GM12864 (cell line): ENCODE results near the gene PAK1IP1.
"Not testable (repeated sequence)": the region's sequence is repeated elsewhere in the genome, so short reads cannot be mapped to it uniquely, and the experiment has no call there.

Experiments used
- DNase-seq: peaks from one replicate; pipeline ENCODE4 v3.0.0-alpha.2; 2011; ENCODE audit warnings: low read depth
- H3K4me3 ChIP-seq: 2 replicates; pipeline ENCODE4 v1.5.1; 2011; ENCODE audit warnings: mild to moderate bottlenecking, low read depth, low read length, control low read depth
- TF ChIP-seq, protein P1 (sequence below): IDR thresholded peaks from 2 replicates; pipeline ENCODE4 v1.5.1; 2011; ENCODE audit warnings: low read depth, mild to moderate bottlenecking, moderate library complexity, low read length, control low read depth, inconsistent platforms; ENCODE audit errors: missing control alignments

PAK1IP1 gene

DNA sequence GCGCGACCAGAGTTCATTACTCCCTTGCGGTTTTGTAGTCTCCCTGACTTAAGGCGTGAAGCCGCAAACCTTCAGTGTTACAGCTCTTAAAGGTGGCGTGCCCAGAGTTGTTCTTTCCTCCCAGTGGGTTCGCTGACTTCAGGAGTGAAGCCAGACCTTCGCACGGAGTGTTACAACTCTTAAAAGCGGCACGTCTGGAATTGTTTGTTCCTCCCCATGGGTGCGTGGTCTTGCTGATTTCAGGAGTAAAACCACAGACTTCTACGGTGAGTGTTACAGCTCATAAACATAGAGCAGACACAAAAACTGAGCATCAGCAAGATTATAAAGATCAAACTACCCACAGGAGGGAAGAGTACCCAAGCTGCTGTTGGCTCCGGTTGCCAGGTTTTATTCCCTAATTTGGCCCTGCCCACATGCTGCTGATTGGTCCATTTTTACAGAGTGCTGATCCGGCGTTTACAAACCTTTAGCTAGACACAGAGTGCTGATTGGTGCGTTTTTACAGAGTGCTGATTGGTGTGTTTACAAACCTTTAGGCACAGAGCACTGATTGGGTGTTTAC, 38.5 kb downstream of the PAK1IP1 start:
- no peak overlapping the region for H3K4me3 ChIP-seq
- TF ChIP-seq, protein P1, sequence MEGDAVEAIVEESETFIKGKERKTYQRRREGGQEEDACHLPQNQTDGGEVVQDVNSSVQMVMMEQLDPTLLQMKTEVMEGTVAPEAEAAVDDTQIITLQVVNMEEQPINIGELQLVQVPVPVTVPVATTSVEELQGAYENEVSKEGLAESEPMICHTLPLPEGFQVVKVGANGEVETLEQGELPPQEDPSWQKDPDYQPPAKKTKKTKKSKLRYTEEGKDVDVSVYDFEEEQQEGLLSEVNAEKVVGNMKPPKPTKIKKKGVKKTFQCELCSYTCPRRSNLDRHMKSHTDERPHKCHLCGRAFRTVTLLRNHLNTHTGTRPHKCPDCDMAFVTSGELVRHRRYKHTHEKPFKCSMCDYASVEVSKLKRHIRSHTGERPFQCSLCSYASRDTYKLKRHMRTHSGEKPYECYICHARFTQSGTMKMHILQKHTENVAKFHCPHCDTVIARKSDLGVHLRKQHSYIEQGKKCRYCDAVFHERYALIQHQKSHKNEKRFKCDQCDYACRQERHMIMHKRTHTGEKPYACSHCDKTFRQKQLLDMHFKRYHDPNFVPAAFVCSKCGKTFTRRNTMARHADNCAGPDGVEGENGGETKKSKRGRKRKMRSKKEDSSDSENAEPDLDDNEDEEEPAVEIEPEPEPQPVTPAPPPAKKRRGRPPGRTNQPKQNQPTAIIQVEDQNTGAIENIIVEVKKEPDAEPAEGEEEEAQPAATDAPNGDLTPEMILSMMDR: no peak
- DNase-seq: no peak

DNA sequence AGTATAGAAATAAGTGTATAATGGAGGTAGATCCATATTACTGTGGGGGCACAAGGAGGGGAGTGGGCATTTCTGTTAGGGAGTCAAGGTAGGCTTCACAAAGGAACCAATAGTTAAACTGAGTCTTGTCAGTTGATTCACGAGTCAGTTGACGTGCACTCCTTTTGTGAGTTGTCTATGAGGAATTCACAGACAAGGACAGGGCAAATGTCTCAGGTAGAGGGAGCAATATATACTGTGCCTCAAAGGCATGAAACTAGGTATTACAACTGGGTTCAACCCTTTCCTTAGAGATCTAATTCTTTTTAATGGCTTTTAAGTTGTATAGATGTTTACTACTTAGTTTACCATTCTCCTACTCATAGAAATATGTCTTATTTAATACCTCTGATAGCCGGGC, 39.1 kb downstream of the PAK1IP1 start:
- TF ChIP-seq, protein P1: no peak
- no peak overlapping the region for H3K4me3 ChIP-seq
- no peak for DNase-seq

DNA sequence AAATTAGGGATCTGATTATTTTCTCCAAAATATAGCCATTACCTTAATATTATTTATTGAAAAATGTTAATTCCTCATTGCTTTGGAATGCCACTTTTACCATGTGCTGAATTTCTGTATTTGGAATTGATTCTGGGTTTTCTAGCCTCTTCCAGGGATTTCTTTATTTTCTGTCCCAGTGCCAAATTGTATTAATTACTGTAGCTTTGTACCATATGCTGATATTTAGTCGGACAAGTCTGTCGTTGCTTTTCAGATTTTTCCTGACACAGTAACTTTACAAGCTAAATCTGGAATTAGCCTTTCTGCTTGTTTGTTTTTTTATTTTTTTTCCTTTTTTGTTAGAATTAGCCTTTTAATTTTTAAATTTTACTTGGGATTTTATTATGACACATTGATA, 42.0 kb downstream of the PAK1IP1 start:
- H3K4me3 ChIP-seq: no peak overlapping the region
- no peak for DNase-seq
- TF ChIP-seq, protein P1: no peak

DNA sequence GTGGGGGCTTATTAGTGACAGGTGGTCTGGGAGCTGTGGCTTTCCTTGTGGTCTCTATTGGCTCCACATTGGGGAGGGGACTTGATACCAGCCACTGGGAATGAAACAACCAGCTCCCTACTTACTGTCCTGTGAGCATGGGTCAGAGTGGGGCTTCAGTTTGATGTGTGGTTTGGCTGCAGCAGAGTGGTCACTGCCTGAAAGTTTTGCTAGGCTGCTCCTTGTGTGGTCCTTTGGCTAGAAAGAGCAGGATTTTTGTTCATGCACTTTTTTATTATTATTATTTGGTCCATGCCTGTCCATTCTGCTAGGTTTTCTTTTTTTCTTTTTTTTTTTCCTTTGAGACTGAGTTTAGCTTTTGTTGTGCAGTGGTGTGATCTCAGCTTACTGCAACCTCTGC, 45.3 kb downstream of the PAK1IP1 start:
- DNase-seq: no peak
- no peak overlapping the region for H3K4me3 ChIP-seq
- TF ChIP-seq, protein P1: no peak

DNA sequence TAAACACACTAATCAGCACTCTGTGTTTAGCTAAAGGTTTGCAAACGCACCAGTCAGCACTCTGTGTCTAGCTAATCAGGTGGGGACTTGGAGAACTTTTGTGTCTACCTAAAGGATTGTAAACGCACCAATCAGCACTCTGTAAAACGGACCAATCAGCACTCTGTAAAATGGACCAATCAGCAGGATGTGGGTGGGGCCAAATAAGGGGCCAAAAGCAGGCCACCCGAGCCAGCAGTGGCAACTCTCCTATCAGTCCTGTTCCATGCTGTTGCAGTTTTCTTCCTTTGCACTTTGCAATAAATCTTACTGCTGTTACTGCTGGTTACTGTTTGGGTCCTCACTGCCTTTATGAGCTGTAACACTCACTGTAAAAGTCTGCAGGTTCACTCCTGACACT, 46.9 kb downstream of the PAK1IP1 start:
- H3K4me3 ChIP-seq, DNase-seq: not testable (repeated sequence)

DNA sequence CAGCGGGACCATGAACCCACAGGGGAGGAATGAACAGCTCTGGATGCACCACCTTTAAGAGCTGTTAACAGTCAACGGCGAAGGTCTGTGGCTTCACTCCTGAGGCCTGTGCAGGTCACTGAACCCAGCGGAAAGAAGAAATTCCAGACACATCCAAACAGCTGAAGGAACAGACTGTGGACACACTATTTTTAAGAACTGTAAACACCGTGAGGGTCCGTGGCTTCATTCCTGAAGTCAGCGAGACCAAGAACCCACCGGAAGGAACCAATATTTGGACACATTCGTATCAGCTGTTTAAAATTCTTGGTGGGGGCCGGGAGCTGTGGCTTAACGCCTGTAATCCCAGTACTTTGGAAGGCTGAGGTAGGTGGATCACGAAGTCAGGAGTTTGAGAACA, 47.5 kb downstream of the PAK1IP1 start:
- no peak overlapping the region for H3K4me3 ChIP-seq
- TF ChIP-seq, protein P1: no peak
- no peak for DNase-seq

DNA sequence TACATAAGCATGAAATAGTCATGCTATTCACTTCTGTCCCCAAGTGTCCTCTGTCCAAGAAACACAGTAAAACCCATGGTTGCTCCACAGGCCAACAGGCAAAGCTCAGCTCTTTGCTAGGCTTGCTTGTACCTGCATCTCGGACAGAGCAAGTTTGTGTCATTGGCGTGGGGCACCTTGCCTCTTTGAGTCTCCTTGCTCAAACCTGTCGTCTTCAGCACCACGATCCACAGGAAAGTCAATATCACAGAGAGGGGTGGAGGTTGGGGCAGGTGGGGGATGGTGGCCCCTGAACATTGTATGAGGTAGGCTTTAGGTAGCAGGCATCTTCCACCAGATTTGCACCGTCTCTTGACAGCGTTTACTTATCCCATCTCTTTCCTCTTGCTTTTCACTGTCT, 48.7 kb downstream of the PAK1IP1 start:
- DNase-seq: no peak
- H3K4me3 ChIP-seq: no peak overlapping the region
- TF ChIP-seq, protein P1: no peak
